H9 (cell line): Measurements from ENCODE around the gene FLVCR2. TPM values are rescaled to one million over a fixed set of nuclear protein-coding genes. Genes with fewer than 3 reads are reported as not detected.

Experiments
- DNase-seq: peaks from one replicate; pipeline ENCODE4 v3.0.0-alpha.2; 2017
- H2AFZ ChIP-seq: one replicate; pipeline ENCODE4 v1.6.1; 2013; ENCODE audit warnings: mild to moderate bottlenecking, low read length, control low read depth, moderate library complexity
- H2AK5ac ChIP-seq: 2 replicates; pipeline ENCODE4 v1.6.1; 2013; ENCODE audit warnings: low read length, control low read depth, mixed read lengths; ENCODE audit not compliant: insufficient read length
- H2BK120ac ChIP-seq: one replicate; pipeline ENCODE4 v1.6.1; 2013; ENCODE audit warnings: low read depth, mild to moderate bottlenecking, low read length, control low read depth, inconsistent platforms; ENCODE audit not compliant: poor library complexity, severe bottlenecking
- H2BK12ac ChIP-seq: 2 replicates; pipeline ENCODE4 v1.6.1; 2013; ENCODE audit warnings: low read length, control low read depth, mixed read lengths, low read depth; ENCODE audit not compliant: insufficient read length
- H2BK15ac ChIP-seq: 2 replicates; pipeline ENCODE4 v1.6.1; 2013; ENCODE audit warnings: low read depth, low read length, control low read depth
- H2BK20ac ChIP-seq: one replicate; pipeline ENCODE4 v1.6.1; 2013; ENCODE audit warnings: low read depth, mild to moderate bottlenecking, low read length, control low read depth, inconsistent platforms; ENCODE audit not compliant: poor library complexity, severe bottlenecking
- H2BK5ac ChIP-seq: 2 replicates; pipeline ENCODE4 v1.6.1; 2013; ENCODE audit warnings: low read length, control low read depth, mixed read lengths; ENCODE audit not compliant: insufficient read length
- H3K14ac ChIP-seq: 2 replicates; pipeline ENCODE4 v1.6.1; 2013; ENCODE audit warnings: low read length, control low read depth; ENCODE audit not compliant: insufficient read depth
- H3K18ac ChIP-seq: 2 replicates; pipeline ENCODE4 v1.6.1; 2013; ENCODE audit warnings: low read depth, mild to moderate bottlenecking, mixed read lengths, low read length, control low read depth; ENCODE audit not compliant: insufficient read length
- H3K23ac ChIP-seq: 2 replicates; pipeline ENCODE4 v1.6.1; 2013; ENCODE audit warnings: low read length, control low read depth, mixed read lengths, low read depth; ENCODE audit not compliant: insufficient read length
- H3K23me2 ChIP-seq: 2 replicates; pipeline ENCODE4 v1.6.1; 2013; ENCODE audit warnings: low read depth, mild to moderate bottlenecking, mixed read lengths, low read length, control low read depth; ENCODE audit not compliant: insufficient read length, poor library complexity, severe bottlenecking
- H3K27ac ChIP-seq: 2 replicates; pipeline ENCODE4 v1.5.1; 2013; ENCODE audit warnings: low read length, control low read depth, mixed read lengths, low read depth; ENCODE audit not compliant: insufficient read length
- H3K27me3 ChIP-seq: 2 replicates; pipeline ENCODE4 v1.6.1; 2013; ENCODE audit warnings: low read length, control low read depth, inconsistent platforms; ENCODE audit not compliant: insufficient read depth
- H3K4ac ChIP-seq: 2 replicates; pipeline ENCODE4 v1.6.1; 2013; ENCODE audit warnings: low read depth, mild to moderate bottlenecking, control low read depth, inconsistent platforms, low read length, moderate library complexity
- H3K4me1 ChIP-seq: 2 replicates; pipeline ENCODE4 v1.6.1; 2013; ENCODE audit warnings: low read length, control low read depth, inconsistent platforms; ENCODE audit not compliant: insufficient read depth
- H3K4me2 ChIP-seq: 2 replicates; pipeline ENCODE4 v1.6.1; 2013; ENCODE audit warnings: low read length, control low read depth, mixed read lengths; ENCODE audit not compliant: insufficient read length, insufficient read depth
- H3K56ac ChIP-seq: 2 replicates; pipeline ENCODE4 v1.6.1; 2013; ENCODE audit warnings: low read depth, mild to moderate bottlenecking, mixed read lengths, low read length, control low read depth; ENCODE audit not compliant: insufficient read length
- H3K79me1 ChIP-seq: 2 replicates; pipeline ENCODE4 v1.6.1; 2013; ENCODE audit warnings: low read depth, mild to moderate bottlenecking, moderate library complexity, low read length, control low read depth, inconsistent platforms; ENCODE audit not compliant: insufficient read depth, poor library complexity, severe bottlenecking
- H3K79me2 ChIP-seq: 2 replicates; pipeline ENCODE4 v1.6.1; 2013; ENCODE audit warnings: low read length, control low read depth, inconsistent platforms; ENCODE audit not compliant: insufficient read depth
- H3K9ac ChIP-seq: 2 replicates; pipeline ENCODE4 v1.6.1; 2013; ENCODE audit warnings: low read length, control low read depth, mixed read lengths; ENCODE audit not compliant: insufficient read length; ENCODE audit errors: extremely low read depth
- H3K9me3 ChIP-seq: one replicate; pipeline ENCODE4 v1.6.1; 2013; ENCODE audit warnings: low read depth, low read length, inconsistent platforms; ENCODE audit not compliant: control insufficient read depth
- H3T11ph ChIP-seq: one replicate; pipeline ENCODE4 v1.6.1; 2013; ENCODE audit warnings: mild to moderate bottlenecking, low read length, control low read depth, inconsistent platforms
- H4K20me1 ChIP-seq: one replicate; pipeline ENCODE4 v1.6.1; 2013; ENCODE audit not compliant: control insufficient read depth, insufficient read length, insufficient read depth
- H4K5ac ChIP-seq: 2 replicates; pipeline ENCODE4 v1.6.1; 2013; ENCODE audit warnings: low read depth, mild to moderate bottlenecking, mixed read lengths, low read length, control low read depth; ENCODE audit not compliant: insufficient read length
- H4K8ac ChIP-seq: replicated peaks from 2 replicates; pipeline ENCODE4 v1.6.1; 2013; ENCODE audit warnings: low read length, control low read depth, mixed read lengths, low read depth; ENCODE audit not compliant: insufficient read length
- H4K91ac ChIP-seq: 2 replicates; pipeline ENCODE4 v1.6.1; 2013; ENCODE audit warnings: low read depth, mild to moderate bottlenecking, moderate library complexity, mixed read lengths, low read length, control low read depth; ENCODE audit not compliant: insufficient read length
- H3K27ac Mint-ChIP-seq, 3 experiments: 2 replicates in 2 of 3; 3 replicates in 1 of 3; pipeline ENCODE4 v1.8.0; 2020 to 2021; ENCODE audit warnings: mixed read lengths in 3 of 3, mild to moderate bottlenecking in 1 of 3, moderate library complexity in 1 of 3
- H3K27me3 Mint-ChIP-seq: 2 replicates; pipeline ENCODE4 v1.8.0; 2021; ENCODE audit warnings: low read depth, mild to moderate bottlenecking, moderate library complexity, mixed read lengths
- H3K36me3 Mint-ChIP-seq, 3 experiments: 2 replicates in 2 of 3; 3 replicates in 1 of 3; pipeline ENCODE4 v1.8.0; 2020 to 2021; ENCODE audit warnings: low read depth in 3 of 3, mixed read lengths in 3 of 3; ENCODE audit not compliant: insufficient read depth in 1 of 3
- H3K4me1 Mint-ChIP-seq, 2 experiments: 2 replicates each; pipeline ENCODE4 v1.8.0; 2020; ENCODE audit warnings: mixed read lengths in 2 of 2
- H3K4me3 Mint-ChIP-seq, 2 experiments: 2 replicates in 1 of 2; 3 replicates in 1 of 2; pipeline ENCODE4 v1.8.0; 2020 to 2021; ENCODE audit warnings: mild to moderate bottlenecking in 2 of 2, mixed read lengths in 2 of 2, moderate library complexity in 1 of 2
- H3K9me3 Mint-ChIP-seq, 2 experiments: 2 replicates in 1 of 2; 3 replicates in 1 of 2; pipeline ENCODE4 v1.8.0; 2020; ENCODE audit warnings: mild to moderate bottlenecking in 2 of 2, mixed read lengths in 2 of 2, moderate library complexity in 1 of 2
- WGBS: extraction: QIAGEN DNeasy Blood & Tissue Kit; methylation state at CpG from one replicate; pipeline ENCODE4 v1.1.7; 2013; ENCODE audit warnings: missing lambda C conversion rate, low lambda C conversion rate, mixed read lengths; ENCODE audit not compliant: insufficient read length; ENCODE audit errors: extremely low coverage; 5-methylcytosine and 5-hydroxymethylcytosine counted together
- total RNA-seq: library from RNA; stranded (reverse); gene quantifications from 2 replicates; pipeline ENCODE4 v1.2.1, GENCODE V29; 2021
- TF ChIP-seq, protein P1 (sequence below): fragments of 200-600 bp; sonication (generic); conservative IDR thresholded peaks from 3 replicates; pipeline ENCODE4 v1.8.0; 2021; ENCODE audit warnings: antibody characterized with exemption, mild to moderate bottlenecking

The FLVCR2 gene
- total RNA-seq, 1 experiment from 2014 or later, result 7.1 TPM

DNA sequence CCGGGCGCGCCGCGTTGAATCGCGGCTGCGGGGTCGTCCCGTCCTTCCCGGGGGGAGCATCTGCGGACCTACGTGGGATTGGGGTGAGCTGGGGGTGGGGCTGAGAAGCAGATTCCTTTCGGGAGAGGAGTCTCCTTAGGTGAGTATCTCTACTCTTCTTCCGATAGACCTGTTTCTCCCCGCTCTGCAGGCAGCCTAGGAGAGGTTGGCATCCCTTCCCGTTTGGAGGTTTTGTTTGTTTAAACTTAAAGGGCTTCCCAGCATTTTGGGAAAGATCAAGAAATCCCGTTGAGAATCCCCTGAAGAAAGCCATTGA lies 83.0 kb downstream of the FLVCR2 start:
- no peaks in the 10 kb centered on the region for H3K4me1 ChIP-seq
- no peaks in the 10 kb centered on the region for H4K20me1 ChIP-seq
- Mint-ChIP-seq H3K36me3 (peaks cover 8 to 18% (median 18%) of the 10 kb centered on the region in 3 experiments; a peak in 5 of 7 replicates), H3K4me1 (peaks cover 5 to 17% of the 10 kb centered on the region in 2 experiments), H3K9me3 (no peaks in the 10 kb centered on the region), H3K27me3 (no peaks in the 10 kb centered on the region; the same call in 1 of the 2 replicates), H3K27ac (peak overlapping the region; percentile 80 to 98 (median 97)), H3K4me3 (peak overlapping the region; percentile 93)
- TF ChIP-seq, protein P1, sequence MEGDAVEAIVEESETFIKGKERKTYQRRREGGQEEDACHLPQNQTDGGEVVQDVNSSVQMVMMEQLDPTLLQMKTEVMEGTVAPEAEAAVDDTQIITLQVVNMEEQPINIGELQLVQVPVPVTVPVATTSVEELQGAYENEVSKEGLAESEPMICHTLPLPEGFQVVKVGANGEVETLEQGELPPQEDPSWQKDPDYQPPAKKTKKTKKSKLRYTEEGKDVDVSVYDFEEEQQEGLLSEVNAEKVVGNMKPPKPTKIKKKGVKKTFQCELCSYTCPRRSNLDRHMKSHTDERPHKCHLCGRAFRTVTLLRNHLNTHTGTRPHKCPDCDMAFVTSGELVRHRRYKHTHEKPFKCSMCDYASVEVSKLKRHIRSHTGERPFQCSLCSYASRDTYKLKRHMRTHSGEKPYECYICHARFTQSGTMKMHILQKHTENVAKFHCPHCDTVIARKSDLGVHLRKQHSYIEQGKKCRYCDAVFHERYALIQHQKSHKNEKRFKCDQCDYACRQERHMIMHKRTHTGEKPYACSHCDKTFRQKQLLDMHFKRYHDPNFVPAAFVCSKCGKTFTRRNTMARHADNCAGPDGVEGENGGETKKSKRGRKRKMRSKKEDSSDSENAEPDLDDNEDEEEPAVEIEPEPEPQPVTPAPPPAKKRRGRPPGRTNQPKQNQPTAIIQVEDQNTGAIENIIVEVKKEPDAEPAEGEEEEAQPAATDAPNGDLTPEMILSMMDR, result no peak
- WGBS, result no CpG with 5 or more reads among the region's 18 CpGs
- DNase-seq, result no peak
- H2AFZ ChIP-seq, result no peak overlapping the region
- no peak overlapping the region for H3K56ac ChIP-seq
- no peak overlapping the region for H3K23ac ChIP-seq
- no peak overlapping the region for H4K8ac ChIP-seq
- H3K14ac ChIP-seq, result 0 out of 2 replicates have a peak overlapping the region, but pooled peaks have one; percentile 4
- H2AK5ac ChIP-seq, result no peak overlapping the region
- H3K4me2 ChIP-seq, result peak overlapping the region; percentile 77
- H2BK15ac ChIP-seq, result no peak overlapping the region
- H3K9me3 ChIP-seq, result no peaks in the 10 kb centered on the region
- peaks cover 4% of the 10 kb centered on the region; the same call in 1 of the 2 replicates for H3K79me2 ChIP-seq
- H3K79me1 ChIP-seq, result no peaks in the 10 kb centered on the region
- no peaks in the 10 kb centered on the region for H3K27me3 ChIP-seq
- H3K18ac ChIP-seq, result no peak overlapping the region
- no peak overlapping the region for H2BK12ac ChIP-seq
- H3T11ph ChIP-seq, result no peak overlapping the region
- H3K23me2 ChIP-seq, result peaks cover 4% of the 10 kb centered on the region
- peak overlapping the region; percentile 57 for H3K9ac ChIP-seq
- no peak overlapping the region for H2BK120ac ChIP-seq
- no peak overlapping the region for H4K91ac ChIP-seq
- H4K5ac ChIP-seq, result no peak overlapping the region
- H3K4ac ChIP-seq, result no peak overlapping the region
- H3K27ac ChIP-seq, result peak overlapping the region; percentile 28
- no peak overlapping the region for H2BK20ac ChIP-seq
- no peak overlapping the region for H2BK5ac ChIP-seq
